ENCODE data around the gene SLCO3A1.

SLCO3A1 gene

DNA sequence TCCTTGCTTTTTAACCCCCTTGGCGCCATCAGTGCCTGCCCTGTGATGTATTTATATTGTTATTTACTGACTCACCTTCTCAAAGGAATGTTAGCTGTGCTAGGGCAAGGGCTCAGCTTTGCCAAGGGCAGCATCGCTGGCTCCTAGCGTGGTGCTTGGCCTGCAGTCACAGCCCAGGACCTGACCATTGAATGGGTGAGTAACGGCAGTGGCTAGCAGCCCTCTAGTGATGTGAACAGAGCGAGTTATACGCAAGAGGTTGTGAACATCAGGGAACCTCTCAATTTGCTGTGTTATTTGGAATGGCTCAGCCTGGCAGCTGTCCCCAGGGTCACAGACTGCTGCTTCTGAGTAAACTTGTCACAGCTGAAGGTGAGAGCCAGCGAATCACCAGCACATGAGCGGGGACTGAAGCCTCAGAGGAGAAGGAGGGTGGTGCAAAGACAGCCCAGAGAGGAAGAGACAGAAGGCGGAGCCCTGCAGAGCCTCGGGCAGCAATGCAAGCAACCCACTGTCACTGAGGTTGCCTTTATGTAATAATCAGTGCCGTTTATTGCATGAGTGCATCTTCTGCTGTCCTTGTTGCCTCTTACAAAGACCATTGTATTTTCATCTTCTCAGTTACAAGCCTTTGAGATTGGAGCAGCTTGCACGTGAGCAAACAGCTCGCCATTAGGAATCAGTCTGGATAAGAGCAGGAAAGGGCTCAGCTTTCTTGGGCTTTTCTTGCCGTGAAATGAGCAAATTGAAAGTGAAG is 158.3 kb downstream of the SLCO3A1 start:
- DNase-seq = no peak

DNA sequence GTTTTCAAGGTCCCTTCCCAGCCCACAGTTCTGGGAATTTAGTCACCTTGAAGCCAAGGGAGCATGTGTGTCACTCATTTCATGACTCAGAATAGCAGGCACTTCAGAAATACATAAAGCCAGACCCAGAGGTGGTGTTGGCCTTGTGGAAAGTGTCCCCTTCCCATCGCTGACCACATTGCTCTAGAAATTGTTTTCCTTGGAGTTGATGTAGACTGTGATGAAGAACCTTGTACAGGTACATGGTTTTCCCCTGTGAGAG is 158.8 kb downstream of the SLCO3A1 start:
- no peak for DNase-seq

DNA sequence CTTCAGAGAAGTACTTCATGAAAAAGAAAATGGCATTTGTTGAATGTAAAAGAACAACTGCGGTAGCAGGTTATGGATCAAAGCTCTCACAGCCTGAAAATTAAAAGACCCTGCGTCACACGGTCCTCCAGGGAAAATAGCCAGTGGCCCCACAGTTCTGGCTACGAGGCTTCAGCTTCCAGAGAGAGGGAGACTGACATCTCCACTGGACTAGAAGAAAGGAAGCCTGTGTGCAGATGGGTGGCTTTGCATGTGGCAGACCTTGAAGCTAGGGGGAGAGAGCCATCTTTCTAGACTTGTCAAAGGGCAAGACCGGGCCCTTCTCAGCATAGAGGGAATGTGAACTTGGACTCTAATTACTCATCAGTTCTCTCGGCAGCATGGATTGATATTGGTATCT is 159.4 kb downstream of the SLCO3A1 start:
- DNase-seq = no peak

DNA sequence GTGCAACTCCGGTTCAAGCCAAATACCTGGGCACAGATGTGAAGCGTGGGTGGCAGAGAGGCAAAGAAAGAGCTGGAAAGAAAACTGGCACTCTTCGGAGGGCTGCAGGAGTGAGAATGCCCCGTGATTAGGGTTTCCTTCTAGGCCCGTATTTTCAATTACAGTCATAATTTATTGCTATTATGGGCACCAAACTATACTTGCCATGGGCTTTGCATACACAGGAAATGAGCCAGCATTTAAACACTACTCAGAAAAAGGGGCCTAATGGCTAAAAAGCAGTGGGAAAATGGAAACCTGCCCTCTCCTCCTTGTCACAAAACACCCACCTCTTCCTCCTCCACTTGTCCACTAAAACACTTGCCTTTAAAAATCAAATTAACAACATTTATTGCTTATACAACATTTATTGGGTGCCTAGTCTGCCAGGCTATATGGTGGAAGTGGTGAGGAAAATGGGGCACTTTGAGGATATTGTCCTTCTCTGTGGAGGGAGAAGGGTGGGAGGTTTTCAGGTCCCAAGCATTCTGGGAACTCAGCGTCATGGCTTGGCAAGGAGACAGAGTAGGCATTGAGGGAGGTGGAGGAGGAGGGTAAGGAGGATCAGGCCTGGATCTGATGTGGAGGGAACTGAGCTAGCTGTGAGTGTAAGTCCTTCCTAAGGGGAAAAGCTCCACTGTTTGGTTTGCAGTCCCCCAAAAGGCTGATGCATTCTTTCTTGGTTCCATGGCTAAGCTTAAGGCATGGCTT is 160.9 kb downstream of the SLCO3A1 start:
- DNase-seq = no peak

DNA sequence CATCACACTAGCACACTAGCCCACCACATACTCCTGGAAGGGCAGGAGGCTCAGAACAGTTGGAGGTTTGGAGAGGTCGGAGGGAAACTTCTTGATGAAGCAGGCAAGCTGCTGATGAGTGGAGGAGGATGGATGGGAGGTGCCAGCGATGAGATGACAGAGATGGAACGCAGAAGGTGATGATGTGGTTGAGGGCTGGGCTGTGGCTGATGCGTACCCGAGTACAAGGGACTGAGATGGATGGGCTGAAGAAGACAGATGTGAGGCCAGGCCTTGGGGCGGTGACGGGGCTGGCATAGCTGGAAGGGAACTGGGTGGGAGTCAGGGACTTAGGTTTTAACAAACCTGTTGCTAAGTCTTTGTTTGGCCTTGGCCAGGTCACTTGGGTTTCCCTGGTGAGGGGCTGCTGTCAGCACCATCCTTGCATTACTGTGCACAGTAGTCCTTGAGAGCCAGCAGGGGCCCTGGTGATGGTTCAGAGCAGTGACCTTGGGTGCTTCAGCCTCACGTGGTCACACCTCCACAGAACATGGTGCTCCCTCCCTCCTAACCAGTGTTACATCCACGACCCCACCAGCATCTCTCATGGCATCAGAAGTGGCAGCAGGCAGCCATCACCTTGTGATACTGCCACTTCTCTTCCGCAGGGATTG is 164.5 kb downstream of the SLCO3A1 start:
- no peak for DNase-seq

DNA sequence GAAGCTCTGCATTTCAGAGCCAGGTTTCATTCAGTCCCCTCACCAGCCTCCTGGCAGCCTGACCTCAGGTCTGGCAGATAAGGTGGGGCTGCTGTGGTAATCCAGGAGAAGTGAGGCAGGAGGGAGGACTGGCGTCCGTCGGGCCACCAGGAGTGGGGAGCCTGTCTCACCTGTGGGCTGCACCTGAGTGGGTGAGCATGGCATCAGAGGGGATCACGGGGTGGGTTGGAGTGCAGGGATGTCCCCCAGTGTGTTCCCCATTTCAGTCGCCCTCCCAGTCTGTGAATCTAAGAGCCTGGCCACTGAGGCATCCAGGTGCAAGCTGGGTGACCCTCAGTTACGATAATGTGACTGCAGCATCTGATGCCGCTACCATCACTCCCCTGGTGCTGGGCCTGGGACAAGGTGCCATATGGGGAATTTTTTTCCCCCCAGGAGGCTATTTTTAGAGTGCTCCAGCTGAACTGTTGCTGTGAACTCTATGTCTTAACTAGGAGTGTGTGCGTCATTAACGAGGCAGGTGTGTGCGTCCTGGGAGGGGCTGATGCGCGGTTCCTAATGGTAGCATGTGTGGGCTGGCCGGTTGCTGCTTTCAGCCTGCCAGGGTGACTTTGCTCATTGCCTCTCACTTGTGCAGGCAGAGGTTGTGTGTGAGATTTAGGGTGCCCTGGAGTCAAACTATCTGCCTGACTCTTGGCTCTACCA is 165.2 kb downstream of the SLCO3A1 start:
- DNase-seq = no peak

DNA sequence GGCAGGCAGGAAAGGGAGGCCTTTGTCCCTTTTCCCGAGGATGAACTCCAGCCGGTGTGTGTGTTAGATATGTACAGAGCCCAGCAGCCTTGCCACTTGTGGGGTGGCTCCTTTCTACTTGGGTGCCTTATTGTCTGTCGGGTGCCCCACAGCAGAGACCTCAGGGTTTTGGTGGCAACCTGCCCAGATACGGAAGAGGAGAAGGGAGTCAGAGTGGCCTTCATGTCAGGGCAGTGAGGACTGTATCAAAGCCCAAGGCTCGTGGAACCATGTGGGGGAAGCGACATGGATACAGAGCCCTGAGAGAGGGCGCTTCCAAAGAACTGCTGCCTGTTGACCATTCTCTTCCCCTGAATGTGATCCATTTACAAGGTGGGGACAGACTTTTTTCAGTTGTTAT is 166.2 kb downstream of the SLCO3A1 start:
- DNase-seq = no peak

DNA sequence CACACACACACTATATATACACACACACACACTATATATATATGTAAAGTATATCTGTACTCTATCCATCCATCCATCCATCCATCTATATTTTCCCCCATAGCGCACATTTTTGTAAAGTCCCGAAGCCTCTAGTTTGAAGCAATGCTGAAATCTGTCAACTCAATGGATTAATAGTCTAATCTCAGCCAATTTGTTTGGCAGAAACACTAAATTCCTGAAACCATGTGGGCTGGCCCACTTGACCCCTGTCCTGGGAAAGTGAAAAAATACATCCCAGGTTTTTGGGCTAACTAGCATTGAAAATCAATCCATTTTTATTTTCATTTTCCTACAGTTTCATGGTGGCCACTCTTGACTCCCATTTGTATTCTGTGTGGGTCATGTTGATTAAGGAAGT is 166.7 kb downstream of the SLCO3A1 start:
- no peak for DNase-seq

DNA sequence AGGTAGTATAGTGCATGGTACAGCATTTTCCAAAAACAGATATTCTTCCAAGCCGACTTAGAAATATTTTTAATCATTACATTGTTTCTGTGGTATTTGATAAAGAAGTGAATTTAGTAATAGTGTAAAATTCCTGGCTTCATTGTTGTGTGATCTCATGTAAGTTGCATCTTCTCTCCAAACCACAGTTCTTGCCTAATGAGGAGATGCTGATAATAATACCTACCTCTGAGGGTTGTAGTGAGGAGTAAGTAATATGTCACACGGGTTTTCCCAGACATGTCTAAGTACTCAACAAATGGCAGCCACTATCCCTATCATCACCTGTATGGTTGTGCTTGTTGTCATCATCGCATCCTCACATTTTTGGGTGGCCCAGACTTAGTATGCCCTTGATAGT is 167.3 kb downstream of the SLCO3A1 start:
- DNase-seq = no peak

DNA sequence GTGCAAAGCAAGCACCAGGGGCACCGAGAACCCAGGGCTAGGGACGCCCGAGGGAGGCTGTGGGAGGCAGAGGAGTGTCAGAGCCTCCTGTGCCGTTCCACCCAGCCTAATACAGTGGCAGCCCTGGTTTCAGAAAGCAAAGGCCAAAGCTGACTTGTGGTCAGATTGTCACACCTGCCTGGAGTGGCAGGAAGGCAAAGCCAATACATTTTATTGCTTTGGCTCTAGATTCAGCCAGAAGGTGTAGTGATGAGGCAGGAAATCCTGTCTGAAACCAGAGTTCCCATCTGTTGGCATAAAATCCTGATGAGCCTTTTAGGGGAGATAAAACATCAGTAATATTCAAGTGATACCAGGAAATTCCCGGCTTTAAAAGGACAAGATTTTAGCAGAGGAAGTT is 168.3 kb downstream of the SLCO3A1 start:
- no peak for DNase-seq

DNA sequence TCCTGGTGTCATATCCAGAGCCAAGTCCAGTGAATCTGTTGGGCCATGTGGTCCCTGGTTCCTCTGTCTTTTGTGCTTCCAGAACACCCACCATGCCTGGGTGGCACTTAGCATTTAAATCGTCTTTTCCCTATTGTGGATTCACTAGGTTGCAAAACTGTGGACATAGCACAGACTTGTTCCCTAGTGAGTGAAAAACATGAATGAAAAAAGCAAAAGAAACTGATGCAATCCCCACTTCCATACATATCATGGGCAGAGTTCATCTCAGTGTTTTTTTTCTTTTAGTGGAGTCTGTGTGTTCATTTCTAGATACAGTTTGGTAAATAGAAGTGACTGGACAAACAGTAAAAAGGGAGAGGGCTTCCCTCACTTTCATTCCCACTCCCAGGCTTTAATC is 170.5 kb downstream of the SLCO3A1 start:
- no peak for DNase-seq

DNA sequence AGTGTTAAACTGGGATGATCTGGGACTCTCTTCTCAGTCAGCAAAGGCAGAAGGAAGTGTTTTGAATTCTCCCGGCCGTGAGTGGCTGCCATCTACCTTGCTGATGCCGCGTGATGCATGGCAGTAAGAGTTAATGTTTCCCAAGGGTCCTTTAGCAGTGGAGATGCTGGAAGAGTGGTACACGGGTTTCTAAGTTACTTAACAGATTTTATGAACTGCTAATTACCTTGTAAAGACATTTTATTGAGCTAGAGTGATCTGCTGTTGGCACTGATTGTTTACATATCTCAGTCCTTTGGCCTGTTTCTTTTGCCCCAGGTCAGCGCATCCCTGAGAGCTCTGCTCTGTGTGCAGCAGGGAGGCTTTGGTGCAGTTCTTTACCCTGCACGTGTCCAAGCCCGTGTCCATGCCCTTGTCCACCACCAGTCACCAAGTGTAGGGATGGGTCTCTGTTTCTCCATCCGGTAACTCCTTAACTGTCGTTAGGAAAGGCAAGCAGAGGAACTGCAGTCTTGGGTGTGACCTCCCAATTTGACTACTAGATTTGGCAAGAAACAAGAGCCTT is 172.3 kb downstream of the SLCO3A1 start:
- no peak for DNase-seq

DNA sequence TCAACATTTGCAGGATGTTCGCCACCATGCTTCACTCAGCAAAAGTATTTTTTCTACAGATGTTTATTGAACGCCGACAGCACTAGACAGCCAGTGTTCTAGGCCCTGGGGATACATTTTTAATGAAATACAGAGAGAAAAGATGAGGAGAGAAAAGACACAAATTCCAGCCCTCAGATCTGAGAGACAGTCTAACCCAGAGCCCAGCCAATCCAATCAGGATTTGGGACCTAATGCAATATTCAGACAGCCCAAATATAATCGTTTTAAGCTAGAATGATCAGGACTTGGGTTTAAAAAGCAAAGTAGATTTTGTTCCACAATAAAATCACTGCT is 174.8 kb downstream of the SLCO3A1 start:
- no peak for DNase-seq

DNA sequence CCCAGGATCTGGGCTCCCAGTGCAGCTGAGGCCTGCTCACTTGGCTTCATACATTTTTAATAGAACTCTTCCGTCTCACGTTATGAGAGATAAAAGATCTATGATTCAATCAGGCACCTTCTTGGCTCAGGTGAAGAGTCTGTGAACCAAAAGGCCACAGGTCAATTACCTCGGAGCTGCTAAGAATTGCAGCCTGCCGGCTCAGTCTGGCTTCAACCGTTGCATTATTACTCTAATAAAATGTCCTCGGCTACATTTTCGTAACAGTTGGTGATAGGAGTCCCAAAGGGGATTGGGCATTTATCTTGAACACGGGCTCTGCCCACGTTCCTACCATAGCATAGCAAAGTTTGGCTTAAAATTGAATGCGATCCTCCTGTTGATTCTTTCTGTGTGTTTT is 176.3 kb downstream of the SLCO3A1 start:
- DNase-seq = no peak

DNA sequence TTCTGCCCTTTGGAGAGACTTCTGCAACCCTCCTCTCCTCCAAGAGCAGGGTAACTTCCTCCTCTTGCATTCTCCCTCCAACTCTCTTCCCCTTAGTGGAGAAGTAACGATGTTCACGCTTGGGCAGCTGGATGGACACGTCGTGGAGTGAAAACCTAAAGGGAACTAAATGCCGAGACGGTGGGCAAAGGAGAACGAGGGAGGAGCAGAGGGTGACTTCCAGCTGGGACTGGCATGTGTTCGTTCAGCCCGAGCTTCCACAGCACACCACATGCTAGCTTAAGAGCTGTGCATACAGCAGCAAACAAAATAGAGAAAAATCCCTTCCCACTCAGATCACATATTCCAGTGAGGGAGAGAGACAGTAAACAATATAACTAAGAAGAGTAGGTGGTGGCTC is 179.8 kb downstream of the SLCO3A1 start:
- no peak for DNase-seq

DNA sequence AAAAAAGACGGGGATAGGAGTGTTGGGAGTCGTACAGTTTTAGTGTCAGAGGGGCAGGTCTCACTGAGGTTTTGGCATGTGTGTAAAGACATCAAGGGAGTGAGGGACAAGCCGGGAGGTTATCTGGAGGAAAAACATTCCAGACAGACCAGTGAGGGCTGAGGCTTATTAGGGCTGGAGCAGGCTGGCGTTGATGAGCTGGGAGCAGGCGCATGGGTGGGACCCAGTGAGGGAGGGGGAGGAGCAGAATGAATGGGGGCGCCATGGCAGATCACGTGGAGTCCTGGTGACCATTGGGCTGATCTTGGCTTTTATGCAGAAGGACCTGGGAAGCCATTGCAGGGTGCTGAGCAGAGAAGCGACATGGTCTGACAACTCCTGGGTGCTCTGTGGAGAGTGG is 180.2 kb downstream of the SLCO3A1 start:
- no peak for DNase-seq

DNA sequence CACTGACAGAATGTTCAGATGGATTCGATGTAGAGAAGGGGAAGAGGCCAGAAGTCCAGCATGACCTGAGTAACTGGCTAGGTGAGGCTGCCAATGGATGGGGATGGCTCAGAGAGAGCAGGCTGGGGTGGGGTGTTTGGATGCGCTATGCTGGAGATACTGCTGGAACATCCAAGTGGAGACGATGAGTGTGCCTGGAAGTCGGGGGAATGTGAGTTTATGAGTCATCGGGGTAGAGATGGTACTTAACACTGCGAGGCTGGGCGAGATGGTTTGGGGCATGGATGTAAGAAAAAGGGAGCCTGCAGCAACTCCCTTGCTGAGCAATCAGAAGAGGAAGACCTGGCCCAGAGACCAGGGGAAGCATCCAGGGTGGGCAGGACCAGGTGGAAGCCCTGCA is 180.7 kb downstream of the SLCO3A1 start:
- DNase-seq = no peak

DNA sequence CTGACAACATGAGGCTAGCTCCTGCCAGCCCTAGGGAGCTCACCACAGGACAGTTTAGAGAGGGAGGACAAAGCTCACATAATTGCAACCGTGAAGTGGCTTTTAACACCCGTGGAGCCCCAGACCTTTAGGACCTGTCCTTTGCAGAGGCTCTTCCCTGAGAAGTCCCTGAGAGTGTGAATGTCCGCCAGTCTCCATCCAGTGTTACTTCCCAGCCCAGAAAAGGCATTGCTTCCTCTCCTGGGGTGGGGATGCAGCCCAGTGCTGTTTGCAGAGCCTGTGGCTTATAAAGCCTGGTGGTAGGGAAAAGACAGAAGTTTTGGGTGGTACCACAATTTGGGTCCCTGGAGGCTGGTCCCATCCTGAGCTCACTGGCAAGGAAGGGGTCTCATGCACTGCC is 182.0 kb downstream of the SLCO3A1 start:
- no peak for DNase-seq

DNA sequence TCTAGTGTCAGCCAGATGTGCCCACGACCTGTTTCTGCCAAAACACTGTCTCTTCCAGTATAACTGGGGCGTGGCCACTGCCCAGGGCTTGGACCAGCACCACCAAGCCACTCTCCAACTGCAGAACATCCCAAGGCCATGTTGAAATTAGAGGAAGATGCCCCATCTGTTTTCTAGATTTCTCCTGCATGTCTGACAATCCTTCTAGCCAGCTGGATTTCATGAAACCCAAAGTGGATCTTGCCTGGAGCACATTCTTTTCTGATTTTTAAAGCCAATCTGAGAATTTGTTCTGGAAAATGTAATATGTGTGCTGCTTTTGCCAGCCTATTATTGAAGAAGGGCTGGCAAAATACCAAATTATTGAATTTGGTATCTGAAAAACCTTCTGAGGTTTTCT is 182.5 kb downstream of the SLCO3A1 start:
- no peak for DNase-seq

DNA sequence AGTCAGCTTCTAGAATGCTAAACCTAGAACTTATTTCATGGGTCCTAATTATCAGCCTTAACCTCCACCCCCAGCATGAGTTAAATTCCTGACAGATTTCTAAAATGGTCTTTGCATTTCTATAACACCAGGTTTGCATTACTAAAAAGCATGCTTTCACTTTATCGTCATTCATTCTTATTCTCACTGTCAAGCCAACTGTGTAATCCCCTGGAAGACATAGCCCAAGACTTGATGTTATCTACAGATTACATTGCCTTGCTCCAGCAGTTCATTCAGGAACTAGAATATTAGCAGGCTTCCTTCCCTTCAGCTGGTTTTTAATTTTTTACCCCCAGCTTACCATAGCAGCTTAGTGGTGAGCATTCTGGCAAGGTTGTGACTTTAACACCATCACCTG is 184.0 kb downstream of the SLCO3A1 start:
- DNase-seq = no peak

DNA sequence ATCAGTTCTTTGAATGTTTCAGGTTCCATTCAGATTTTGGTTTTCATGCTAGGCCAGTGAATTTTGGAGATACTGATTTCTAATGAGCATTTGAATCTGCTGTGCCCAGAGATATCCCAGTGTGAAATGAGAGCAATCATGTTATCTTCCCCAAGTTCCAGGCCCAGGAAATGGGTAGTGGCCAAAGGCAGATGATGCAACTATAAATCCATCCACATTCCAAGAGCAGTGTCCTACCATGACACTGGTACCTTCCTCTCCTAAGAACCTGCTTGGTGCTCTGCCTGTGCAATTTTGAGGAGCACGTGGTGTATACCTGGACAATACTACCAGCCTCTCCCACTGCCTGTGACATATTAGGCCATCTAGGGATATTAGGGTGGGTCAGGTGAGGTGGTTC is 186.8 kb downstream of the SLCO3A1 start:
- DNase-seq = no peak

DNA sequence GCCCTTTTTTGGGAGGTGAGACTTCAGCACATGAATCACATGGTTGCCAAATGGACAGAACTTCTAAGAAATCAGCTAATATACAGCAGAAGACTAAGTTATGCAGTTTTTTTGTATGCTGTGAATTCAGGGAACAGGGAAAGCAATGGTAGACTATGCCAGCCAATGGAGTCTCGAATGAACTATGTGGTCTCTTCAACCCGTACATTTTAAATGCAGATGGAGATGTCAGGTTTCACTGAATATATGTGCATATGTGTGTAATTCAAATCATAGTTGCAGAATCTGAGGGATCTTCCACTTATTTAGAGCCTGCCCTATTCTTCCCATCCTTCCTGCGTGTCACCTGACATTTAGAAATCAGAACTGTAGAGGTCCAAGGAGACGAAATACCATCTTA is 187.9 kb downstream of the SLCO3A1 start:
- no peak for DNase-seq

DNA sequence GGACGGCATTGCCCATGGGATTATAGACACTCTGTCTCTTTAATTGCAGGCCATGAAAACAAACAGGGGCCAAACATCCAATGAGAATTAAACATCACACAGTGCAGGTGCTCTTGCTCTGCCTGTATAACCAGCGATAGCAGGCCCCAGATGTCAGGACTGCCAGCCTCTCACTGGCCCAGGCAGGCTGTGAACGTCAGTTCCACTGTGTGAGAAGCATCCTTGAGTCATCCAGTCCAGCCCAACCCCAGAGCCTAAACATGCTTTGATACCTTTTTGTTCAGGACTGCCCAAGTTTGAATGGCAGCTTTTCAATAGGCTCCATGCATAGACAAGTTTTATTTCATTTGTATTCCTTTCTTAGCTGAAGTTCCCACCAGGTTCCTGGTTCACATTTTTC is 189.8 kb downstream of the SLCO3A1 start:
- DNase-seq = no peak

Data from CD4-positive, alpha-beta T cell treated with Interferon alpha-2 for 1 hour (primary cell).